Lung (tissue), 12 donors: ENCODE results near the gene PPP3R1. TPM values are rescaled to one million over a fixed set of nuclear protein-coding genes. Genes with fewer than 3 reads are reported as not detected.

Source experiments
- ATAC-seq: fragments of 200-7000 bp; cut with Tn5 transposase; one replicate; pipeline ENCODE4 v1.9.1; 2020; ENCODE audit warnings: moderate number of reproducible peaks; ENCODE audit not compliant: insufficient read depth, low FRiP score
- DNase-seq, 3 donors: peaks; one replicate each; pipeline ENCODE4 v3.0.0-alpha.2; 2013 to 2017
- H3K27ac ChIP-seq, 2 donors: one replicate each; pipeline ENCODE4 v1.5.1; 2013; ENCODE audit warnings: mild to moderate bottlenecking in 2 of 2, moderate library complexity in 2 of 2, control low read depth in 1 of 2, inconsistent platforms in 1 of 2, low read depth in 1 of 2, low read length in 1 of 2
- H3K27me3 ChIP-seq, 3 donors: one replicate each; pipeline ENCODE4 v1.5.1; 2013; ENCODE audit warnings: low read length in 2 of 3; ENCODE audit not compliant: control insufficient read depth in 3 of 3, insufficient read depth in 3 of 3
- H3K36me3 ChIP-seq, 4 donors: one replicate each; pipeline ENCODE4 v1.5.1; 2013; ENCODE audit warnings: low read length in 4 of 4, mild to moderate bottlenecking in 1 of 4, moderate library complexity in 1 of 4; ENCODE audit not compliant: control insufficient read depth in 4 of 4, insufficient read depth in 4 of 4
- H3K4me1 ChIP-seq, 5 donors: one replicate each; pipeline ENCODE4 v1.5.1; 2013; ENCODE audit warnings: low read length in 5 of 5, mild to moderate bottlenecking in 2 of 5, moderate library complexity in 1 of 5; ENCODE audit not compliant: control insufficient read depth in 5 of 5, insufficient read depth in 5 of 5
- H3K4me3 ChIP-seq: one replicate; pipeline ENCODE4 v1.5.1; 2013; ENCODE audit warnings: mild to moderate bottlenecking, control low read depth, moderate library complexity
- H3K9ac ChIP-seq, 2 donors: one replicate each; pipeline ENCODE4 v1.5.1; 2013; ENCODE audit warnings: low read length in 2 of 2, control low read depth in 1 of 2; ENCODE audit not compliant: insufficient read depth in 1 of 2
- H3K9me3 ChIP-seq, 4 donors: one replicate each; pipeline ENCODE4 v1.5.1; 2013; ENCODE audit warnings: low read length in 3 of 4, mild to moderate bottlenecking in 1 of 4, moderate library complexity in 1 of 4; ENCODE audit not compliant: control insufficient read depth in 4 of 4, insufficient read depth in 3 of 4
- CTCF ChIP-seq: IDR thresholded peaks from 2 replicates; pipeline ENCODE4 v1.5.1; 2012; ENCODE audit warnings: mild to moderate bottlenecking; ENCODE audit errors: control extremely low read depth, extremely low read depth
- WGBS, 2 donors: extraction: QIAGEN DNeasy Blood & Tissue Kit; methylation state at CpG; one replicate each; pipeline ENCODE4 v1.1.7; 2013; 5-methylcytosine and 5-hydroxymethylcytosine counted together
- polyA plus RNA-seq, 2 donors: library from polyadenylated mRNA; stranded (reverse); fragments of 200-250 nt; gene quantifications; one replicate each; pipeline ENCODE4 v1.2.1, GENCODE V29; 2013
- total RNA-seq, 2 donors: library from RNA; depleted of rRNA in 1 of 2; stranded (reverse); fragments of >200 nt in 1 of 2; gene quantifications; one replicate each; pipeline ENCODE4 v1.2.1, GENCODE V29; 2014 to 2021
- donor health status: control.
- donor health status: control.
- donor health status: Bipolar disorder and iron deficiency.
- donor health status: healthy.
- donor health status: DM: yes; HTN: yes; CAD: no.

The PPP3R1 gene
- total and polyA plus RNA-seq, 4 donors: 20.8 to 69.7 (median 36.8) TPM

DNA sequence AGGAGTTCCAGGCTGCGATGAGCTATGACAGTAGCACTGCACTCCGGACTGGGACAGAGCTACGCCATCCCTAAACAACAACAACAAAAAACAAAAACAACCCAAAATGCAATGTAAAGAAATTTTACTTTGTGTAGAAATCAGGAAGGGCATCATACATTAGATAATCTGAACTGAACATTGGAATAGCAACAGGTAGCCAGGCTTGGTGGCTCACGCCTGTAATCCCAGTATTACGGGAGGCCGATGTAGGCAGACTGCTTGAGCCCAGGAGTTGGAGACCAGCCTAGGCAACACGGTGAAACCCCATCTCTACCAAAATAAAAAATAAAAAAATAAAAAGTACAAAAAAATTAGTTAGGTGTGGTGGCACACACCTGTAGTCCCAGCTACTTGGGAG is 96.7 kb downstream of the PPP3R1 start:
- no peak for TF ChIP-seq CTCF
- no peak for ATAC-seq
- WGBS, 2 donors: 96 to 97% methylated on average over 7 of the region's 7 CpGs

GRCh38 chr2:68152681-68153347 is 99.5 kb downstream of the PPP3R1 start:
- Histone ChIP-seq H3K27me3 (no peaks in the 10 kb centered on the region), H3K36me3 (no peaks in the 10 kb centered on the region), H3K9ac (no peak overlapping the region), H3K4me3 (no peak overlapping the region), H3K27ac (peak overlapping the region in 1 of 2 donors; percentile 66), H3K9me3 (no peaks in the 10 kb centered on the region), H3K4me1 (peaks cover 0 to 17% (median 6%) of the 10 kb centered on the region in 5 donors)
- no peak for ATAC-seq
- no peak for DNase-seq
- no peak for TF ChIP-seq CTCF
- 48 to 50% methylated on average over 3 of the region's 3 CpGs for WGBS, 2 donors

More for the DNA sequence above, 96.7 kb downstream of the PPP3R1 start:
- DNase-seq: no peak
- Histone ChIP-seq H3K9ac (no peak overlapping the region), H3K4me3 (no peak overlapping the region), H3K27me3 (no peaks in the 10 kb centered on the region), H3K36me3 (peaks cover 0 to 4% (median 0%) of the 10 kb centered on the region in 4 donors), H3K27ac (no peak overlapping the region), H3K4me1 (peaks cover 0 to 20% (median 11%) of the 10 kb centered on the region in 5 donors), H3K9me3 (no peaks in the 10 kb centered on the region)

- H3K27ac ChIP-seq: peak overlapping the region in 1 of 2 donors; percentile 45
- ATAC-seq (no peak), DNase-seq (no peak)
- H3K9ac ChIP-seq: no peak overlapping the region
- no peak overlapping the region for H3K4me3 ChIP-seq
- H3K4me1 ChIP-seq: peaks cover 0 to 17% (median 0%) of the 10 kb centered on the region in 5 donors
- no peaks in the 10 kb centered on the region for H3K27me3 ChIP-seq
- no peak for TF ChIP-seq CTCF
- H3K36me3 ChIP-seq: no peaks in the 10 kb centered on the region
- H3K9me3 ChIP-seq: no peaks in the 10 kb centered on the region
Measured at GRCh38 chr2:68151037-68151436, 101.3 kb downstream of the PPP3R1 start.

DNA sequence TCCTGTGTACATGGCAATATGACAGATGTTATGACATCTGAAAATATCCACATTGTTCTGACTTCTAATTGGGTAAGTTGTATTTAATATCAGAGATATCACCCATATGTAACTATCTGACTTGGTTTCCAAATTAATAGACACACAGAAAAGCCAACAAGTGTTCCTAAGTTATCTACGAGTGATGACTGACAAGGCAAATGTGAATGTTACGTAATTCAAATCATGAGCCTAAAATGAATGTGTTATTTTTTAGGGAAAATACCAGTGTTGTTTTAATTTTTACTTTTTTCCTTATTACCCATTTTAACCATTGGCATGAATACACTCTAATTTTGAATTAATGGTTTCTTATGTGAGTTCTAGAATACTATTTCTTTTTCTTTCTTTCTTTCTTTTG is 110.5 kb downstream of the PPP3R1 start:
- no peak for TF ChIP-seq CTCF
- WGBS, 2 donors: 89 to 92% methylated on average over 2 of the region's 2 CpGs

More for the DNA sequence above, 110.5 kb downstream of the PPP3R1 start:
- DNase-seq (no peak), ATAC-seq (no peak)
- no peak overlapping the region for H3K9ac ChIP-seq
- no peak overlapping the region for H3K4me3 ChIP-seq
- H3K36me3 ChIP-seq: peaks cover 0 to 9% (median 4%) of the 10 kb centered on the region in 4 donors
- no peaks in the 10 kb centered on the region for H3K27me3 ChIP-seq
- no peak overlapping the region for H3K27ac ChIP-seq
- H3K9me3 ChIP-seq: no peaks in the 10 kb centered on the region
- H3K4me1 ChIP-seq: no peaks in the 10 kb centered on the region
